K562 (cell line): ENCODE results near the gene PLXNA2.

Source experiments
- EGR1 ChIP-seq: fragments of 450-650 bp; conservative IDR thresholded peaks from 2 replicates; pipeline ENCODE4 v1.6.1; 2017; ENCODE audit warnings: mild to moderate bottlenecking
- ELK3 ChIP-seq: fragments of 450-650 bp; formaldehyde crosslinking; IDR thresholded peaks from 2 replicates; pipeline ENCODE4 v1.4.0; 2020; ENCODE audit warnings: mild to moderate bottlenecking
- KAT8 ChIP-seq: fragments of 450-650 bp; IDR thresholded peaks from 2 replicates; pipeline ENCODE4 v1.6.1; 2016; ENCODE audit warnings: low read depth, mild to moderate bottlenecking
- SMC3 ChIP-seq: conservative IDR thresholded peaks from 2 replicates; pipeline ENCODE4 v1.6.1; 2011; ENCODE audit warnings: low read depth, low read length, improper control_type of control experiment; ENCODE audit not compliant: insufficient read depth

DNA sequence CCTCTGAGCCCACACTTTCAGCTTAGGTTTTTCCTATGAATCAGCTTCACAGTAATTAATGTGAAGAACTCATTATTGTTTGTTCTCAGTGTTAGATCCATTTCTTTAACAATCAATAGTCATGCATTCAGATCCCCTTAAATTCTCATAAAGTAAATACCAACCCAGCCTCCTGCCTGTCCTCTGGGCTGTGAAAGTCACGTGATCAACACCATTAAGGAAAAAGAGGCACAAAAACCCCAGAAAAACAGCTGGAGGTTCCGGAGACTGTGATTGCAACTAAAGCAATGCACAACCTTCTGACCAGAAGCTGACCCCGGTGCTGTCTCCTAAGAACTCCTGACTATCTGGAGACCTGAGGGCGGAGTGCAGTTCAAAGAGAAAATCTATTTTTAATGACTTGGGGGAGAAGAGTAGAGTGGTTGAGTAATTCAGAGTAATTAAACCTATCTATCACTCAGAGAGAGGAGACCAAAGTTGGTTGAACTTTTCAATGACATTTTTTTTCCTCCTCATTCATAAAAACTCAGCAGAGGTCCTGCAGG, 132.5 kb downstream of the PLXNA2 start:
- TF ChIP-seq EGR1, result no peak
- TF ChIP-seq KAT8, result no peak
- no peak for TF ChIP-seq SMC3
- TF ChIP-seq ELK3 (CRISPR knock-in tag), result no peak
